ENCODE results near the gene CNTNAP4. TPM values are rescaled to one million over a fixed set of nuclear protein-coding genes. Genes with fewer than 3 reads are reported as not detected.

The CNTNAP4 gene
- total RNA-seq, 3 donors from 2014 or later = not detected

GRCh38 chr16:76268824-76269223, 8.4 kb upstream of the CNTNAP4 start:
- H3K4me3 ChIP-seq = no peak overlapping the region
- intact Hi-C loops (cut with DNase I; ENCODE audit: low total_unique reads) = no loop called here
- no peak for TF ChIP-seq CTCF (IDR thresholded peaks at IDR 0.05)
- no peak for TF ChIP-seq POLR2AphosphoS5 (IDR thresholded peaks at IDR 0.05)
- TF ChIP-seq POLR2A (IDR thresholded peaks at IDR 0.05) = no peak
- no peaks in the 10 kb centered on the region for H3K27me3 ChIP-seq
- no peaks in the 10 kb centered on the region for H3K4me1 ChIP-seq
- H3K9me3 ChIP-seq = peaks cover 0 to 5% of the 10 kb centered on the region in 2 donors
- no peak for DNase-seq (ENCODE audit: low spot score in 2 of 2)
- no peak overlapping the region for H3K27ac ChIP-seq
- no peaks in the 10 kb centered on the region for H3K36me3 ChIP-seq

- Histone ChIP-seq H3K36me3 (no peaks in the 10 kb centered on the region), H3K27ac (no peak overlapping the region), H3K4me3 (no peak overlapping the region), H3K27me3 (no peaks in the 10 kb centered on the region), H3K4me1 (no peaks in the 10 kb centered on the region), H3K9me3 (no peaks in the 10 kb centered on the region)
- intact Hi-C loops (cut with DNase I; ENCODE audit: low total_unique reads) = no loop called here
- TF ChIP-seq CTCF (IDR thresholded peaks at IDR 0.05) = no peak
- TF ChIP-seq POLR2AphosphoS5 (IDR thresholded peaks at IDR 0.05) = no peak
- no peak for TF ChIP-seq POLR2A (IDR thresholded peaks at IDR 0.05)
- no peak for DNase-seq (ENCODE audit: low spot score in 2 of 2)
These were observed 344 bp downstream of the CNTNAP4 start for GRCh38 chr16:76277460-76278030.

GRCh38 chr16:76278086-76278485, 885 bp downstream of the CNTNAP4 start:
- Histone ChIP-seq H3K4me1 (no peaks in the 10 kb centered on the region), H3K36me3 (no peaks in the 10 kb centered on the region), H3K27me3 (no peaks in the 10 kb centered on the region), H3K4me3 (no peak overlapping the region), H3K27ac (no peak overlapping the region), H3K9me3 (no peaks in the 10 kb centered on the region)
- intact Hi-C loops (cut with DNase I; ENCODE audit: low total_unique reads) = no loop called here
- TF ChIP-seq CTCF (IDR thresholded peaks at IDR 0.05) = no peak
- no peak for TF ChIP-seq POLR2AphosphoS5 (IDR thresholded peaks at IDR 0.05)
- TF ChIP-seq POLR2A (IDR thresholded peaks at IDR 0.05) = no peak
- no peak for DNase-seq (ENCODE audit: low spot score in 2 of 2)

GRCh38 chr16:76278980-76279379, 1.8 kb downstream of the CNTNAP4 start:
- no peaks in the 10 kb centered on the region for H3K27me3 ChIP-seq
- intact Hi-C loops (cut with DNase I; ENCODE audit: low total_unique reads) = no loop called here

More at GRCh38 chr16:76278980-76279379, 1.8 kb downstream of the CNTNAP4 start:
- Histone ChIP-seq H3K27ac (no peak overlapping the region), H3K4me1 (no peaks in the 10 kb centered on the region), H3K4me3 (no peak overlapping the region), H3K36me3 (no peaks in the 10 kb centered on the region), H3K9me3 (no peaks in the 10 kb centered on the region)
- DNase-seq (ENCODE audit: low spot score in 2 of 2) = no peak
- TF ChIP-seq CTCF (IDR thresholded peaks at IDR 0.05) (peak in 2 of 3 donors; percentile 21), POLR2AphosphoS5 (IDR thresholded peaks at IDR 0.05) (no peak), POLR2A (IDR thresholded peaks at IDR 0.05) (no peak)
